HG02970 (cell line): ENCODE measurements around the gene TNPO3.

Source experiments
- ATAC-seq: cut with Tn5 transposase; IDR thresholded peaks from one replicate; pipeline ENCODE4 v1.9.1; 2021; ENCODE audit warnings: mild to moderate bottlenecking, moderate library complexity, moderate number of reproducible peaks; ENCODE audit not compliant: unreplicated experiment, low FRiP score

Gene TNPO3

GRCh38 chr7:128912281-128912680 is 142.6 kb downstream of the TNPO3 start:
- no peak for ATAC-seq

- no peak for ATAC-seq
Observed at GRCh38 chr7:128911423-128912031, 143.4 kb downstream of the TNPO3 start.

GRCh38 chr7:128910569-128910945 is 144.4 kb downstream of the TNPO3 start, which contains the start of gene KCP:
Gene KCP (minus strand): TSS chr7:128910709. CDS start chr7:128910676, 33 bp downstream.
- no peak for ATAC-seq

- no peak for ATAC-seq
Observed at GRCh38 chr7:128909625-128910568, 145.0 kb downstream of the TNPO3 start.

- no peak for ATAC-seq
Observed at GRCh38 chr7:128908750-128909624, 145.9 kb downstream of the TNPO3 start.

- no peak for ATAC-seq
Observed at GRCh38 chr7:128906766-128907559, 147.9 kb downstream of the TNPO3 start.

- ATAC-seq = no peak
Observed at GRCh38 chr7:128906001-128906765, 148.7 kb downstream of the TNPO3 start.

- no peak for ATAC-seq
Observed at GRCh38 chr7:128904381-128905197, 150.3 kb downstream of the TNPO3 start.
